A549 (cell line): Measurements from ENCODE around the gene CTSK.

ENCODE experiments used
- CEBPB ChIP-seq, 2 experiments: fragments of >200 bp in 1 of 2; sonication (Bioruptor Twin) in 1 of 2; formaldehyde crosslinking in 1 of 2; IDR thresholded peaks; 2 replicates each; pipeline ENCODE4 v1.6.1; 2012 to 2016
- CTCF ChIP-seq: fragments of >200 bp; sonication (Bioruptor Twin); formaldehyde crosslinking; IDR thresholded peaks from 3 replicates; pipeline ENCODE4 v1.5.1; 2016
- EP300 ChIP-seq, 2 experiments: fragments of >200 bp; sonication (Bioruptor Twin); formaldehyde crosslinking; IDR thresholded peaks; 2 replicates in 1 of 2; 3 replicates in 1 of 2; pipeline ENCODE4 v1.6.1; 2016 to 2017
- HMGXB4 ChIP-seq: fragments of 250-450 bp; sonication (Bioruptor Pico); IDR thresholded peaks from 2 replicates; pipeline ENCODE4 v1.5.0; 2021; ENCODE audit warnings: mild to moderate bottlenecking, moderate library complexity, borderline replicate concordance
- MAX ChIP-seq: IDR thresholded peaks from 2 replicates; pipeline ENCODE4 v1.6.1; 2012
- MAZ ChIP-seq: fragments of 150-350 bp; IDR thresholded peaks from 2 replicates; pipeline ENCODE4 v1.6.1; 2014; ENCODE audit warnings: antibody characterized with exemption, low read depth, low read length, borderline replicate concordance
- PBX3 ChIP-seq: IDR thresholded peaks from 2 replicates; pipeline ENCODE4 v1.6.1; 2012
- POLR2A ChIP-seq: IDR thresholded peaks from 2 replicates; pipeline ENCODE4 v1.6.1; 2012; ENCODE audit warnings: mild to moderate bottlenecking, low read length
- POLR2AphosphoS2 ChIP-seq: conservative IDR thresholded peaks from 2 replicates; pipeline ENCODE4 v1.6.1; 2012; ENCODE audit warnings: low read length, improper control_type of control experiment, inconsistent platforms
- RAD21 ChIP-seq, 2 experiments: fragments of >200 bp in 1 of 2; sonication (Bioruptor Twin) in 1 of 2; formaldehyde crosslinking in 1 of 2; IDR thresholded peaks in 1 of 2; conservative IDR thresholded peaks in 1 of 2; 2 replicates in 1 of 2; 3 replicates in 1 of 2; pipeline ENCODE4 v1.6.1; 2012 to 2018; ENCODE audit warnings: inconsistent platforms in 1 of 2

GRCh38 chr1:150815871-150816270 lies 7.8 kb upstream of the CTSK start:
- TF ChIP-seq CTCF (no peak), HMGXB4 (CRISPR knock-in tag) (no peak), POLR2A (no peak), RAD21 (conservative IDR thresholded peaks at IDR 0.05 in 1 of 2, IDR thresholded peaks at IDR 0.05 in 1 of 2) (no peak), POLR2AphosphoS2 (no peak), PBX3 (no peak), EP300 (IDR thresholded peaks at IDR 0.05) (no peak), MAZ (no peak), CEBPB (IDR thresholded peaks at IDR 0.05) (no peak), MAX (no peak)
